Measurements from ENCODE around the gene SLC39A3. TPM values are rescaled to one million over a fixed set of nuclear protein-coding genes. Genes with fewer than 3 reads are reported as not detected.
A peak's percentile ranks its signal among the peaks of the same experiment; 100 is the strongest.

Gene SLC39A3
- total RNA-seq, 1 donor: 33.7 TPM

- no peaks in the 10 kb centered on the region for H3K27me3 ChIP-seq (ENCODE audit: insufficient read depth, low read length)
- H3K4me3 ChIP-seq (ENCODE audit: insufficient read depth, low read length): no peak overlapping the region
- DNase-seq (ENCODE audit: insufficient read length, low spot score, missing footprints): peak; percentile 90
- peaks cover 12% of the 10 kb centered on the region for H3K79me2 ChIP-seq (ENCODE audit: insufficient read depth, low read length)
- H3K27ac ChIP-seq (ENCODE audit: low read depth, low read length): no peak overlapping the region
- H3K4me2 ChIP-seq (ENCODE audit: insufficient read depth, low read length): no peak overlapping the region
- peaks cover 12% of the 10 kb centered on the region for H3K36me3 ChIP-seq (ENCODE audit: insufficient read depth, low read length)
- TF ChIP-seq, protein P1, sequence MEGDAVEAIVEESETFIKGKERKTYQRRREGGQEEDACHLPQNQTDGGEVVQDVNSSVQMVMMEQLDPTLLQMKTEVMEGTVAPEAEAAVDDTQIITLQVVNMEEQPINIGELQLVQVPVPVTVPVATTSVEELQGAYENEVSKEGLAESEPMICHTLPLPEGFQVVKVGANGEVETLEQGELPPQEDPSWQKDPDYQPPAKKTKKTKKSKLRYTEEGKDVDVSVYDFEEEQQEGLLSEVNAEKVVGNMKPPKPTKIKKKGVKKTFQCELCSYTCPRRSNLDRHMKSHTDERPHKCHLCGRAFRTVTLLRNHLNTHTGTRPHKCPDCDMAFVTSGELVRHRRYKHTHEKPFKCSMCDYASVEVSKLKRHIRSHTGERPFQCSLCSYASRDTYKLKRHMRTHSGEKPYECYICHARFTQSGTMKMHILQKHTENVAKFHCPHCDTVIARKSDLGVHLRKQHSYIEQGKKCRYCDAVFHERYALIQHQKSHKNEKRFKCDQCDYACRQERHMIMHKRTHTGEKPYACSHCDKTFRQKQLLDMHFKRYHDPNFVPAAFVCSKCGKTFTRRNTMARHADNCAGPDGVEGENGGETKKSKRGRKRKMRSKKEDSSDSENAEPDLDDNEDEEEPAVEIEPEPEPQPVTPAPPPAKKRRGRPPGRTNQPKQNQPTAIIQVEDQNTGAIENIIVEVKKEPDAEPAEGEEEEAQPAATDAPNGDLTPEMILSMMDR (IDR thresholded peaks at IDR 0.05; ENCODE audit: extremely low read depth, low read depth, low read length): no peak
- no peaks in the 10 kb centered on the region for H3K9me3 ChIP-seq (ENCODE audit: low read depth, low read length)
- no peak overlapping the region for H2AFZ ChIP-seq (ENCODE audit: low read length)
- H3K4me1 ChIP-seq (ENCODE audit: insufficient read depth, low read length): peaks cover 1% of the 10 kb centered on the region
- H4K20me1 ChIP-seq (ENCODE audit: insufficient read depth, low read length): peaks cover 2% of the 10 kb centered on the region
Measured at GRCh38 chr19:2733930-2734588, 5.8 kb downstream of the SLC39A3 start.

DNA sequence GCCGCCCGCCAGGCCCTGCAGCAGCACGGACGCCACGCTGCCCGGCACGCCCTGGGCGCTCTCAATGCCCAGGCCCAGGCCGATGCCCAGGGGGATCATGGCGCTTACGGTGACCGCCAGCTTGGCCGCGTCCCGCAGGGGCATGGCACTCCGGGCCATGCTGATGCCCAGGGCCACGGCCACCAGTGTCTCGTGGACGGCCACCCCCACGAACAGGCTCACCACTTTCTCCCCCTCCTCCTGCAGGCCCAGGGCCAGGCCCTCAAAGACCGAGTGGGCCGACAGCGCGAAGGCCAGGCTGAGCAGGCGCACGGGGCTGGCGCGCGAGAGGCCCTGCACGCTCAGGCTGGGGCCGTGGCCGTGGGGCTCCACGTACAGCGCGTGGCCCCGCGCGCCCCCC is 6.9 kb downstream of the SLC39A3 start:
- H4K20me1 ChIP-seq (ENCODE audit: insufficient read depth, low read length): peaks cover 2% of the 10 kb centered on the region
- no peak overlapping the region for H3K27ac ChIP-seq (ENCODE audit: low read depth, low read length)
- no peak overlapping the region for H3K4me3 ChIP-seq (ENCODE audit: insufficient read depth, low read length)
- H2AFZ ChIP-seq (ENCODE audit: low read length): no peak overlapping the region
- peaks cover 12% of the 10 kb centered on the region for H3K36me3 ChIP-seq (ENCODE audit: insufficient read depth, low read length)
- H3K27me3 ChIP-seq (ENCODE audit: insufficient read depth, low read length): no peaks in the 10 kb centered on the region
- no peak overlapping the region for H3K4me2 ChIP-seq (ENCODE audit: insufficient read depth, low read length)
- H3K79me2 ChIP-seq (ENCODE audit: insufficient read depth, low read length): peaks cover 7% of the 10 kb centered on the region
- peak; percentile 65 for DNase-seq (ENCODE audit: insufficient read length, low spot score, missing footprints)
- no peaks in the 10 kb centered on the region for H3K4me1 ChIP-seq (ENCODE audit: insufficient read depth, low read length)
- TF ChIP-seq, protein P1 (IDR thresholded peaks at IDR 0.05; ENCODE audit: extremely low read depth, low read depth, low read length): no peak
- H3K9me3 ChIP-seq (ENCODE audit: low read depth, low read length): no peaks in the 10 kb centered on the region

DNA sequence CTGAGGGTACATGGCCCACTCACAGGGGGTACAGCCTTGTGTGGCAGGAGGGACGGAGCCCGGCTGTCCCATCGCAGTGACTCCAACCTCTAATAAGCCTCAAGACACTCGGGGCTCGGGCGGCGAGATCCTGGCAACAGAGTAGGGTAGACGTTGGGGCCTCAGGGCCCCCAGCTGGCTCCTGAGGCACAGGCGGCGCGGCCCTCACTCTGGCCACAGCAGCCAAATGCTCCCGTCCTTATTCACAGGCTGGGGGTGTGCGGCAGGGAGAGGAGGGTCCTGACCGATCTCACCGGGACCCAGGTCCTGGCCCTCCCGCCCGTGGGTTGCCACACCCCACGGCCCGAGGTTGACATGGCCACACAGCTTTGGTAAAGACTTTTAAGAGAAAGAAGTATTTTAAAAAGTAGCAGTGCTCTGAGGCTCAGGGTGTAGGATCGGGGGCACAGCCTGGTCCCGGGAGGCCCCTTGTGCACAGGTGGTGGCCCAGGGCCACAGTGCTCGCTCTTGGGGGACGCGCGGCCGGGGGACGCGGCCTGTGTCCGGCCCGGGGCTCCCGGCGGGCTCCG is 7.6 kb downstream of the SLC39A3 start:
- H3K27ac ChIP-seq (ENCODE audit: low read depth, low read length): no peak overlapping the region

More for the DNA sequence above, 7.6 kb downstream of the SLC39A3 start:
- H3K36me3 ChIP-seq (ENCODE audit: insufficient read depth, low read length): peaks cover 12% of the 10 kb centered on the region
- H3K4me3 ChIP-seq (ENCODE audit: insufficient read depth, low read length): no peak overlapping the region
- H3K4me2 ChIP-seq (ENCODE audit: insufficient read depth, low read length): no peak overlapping the region
- DNase-seq (ENCODE audit: insufficient read length, low spot score, missing footprints): peak; percentile 80
- no peaks in the 10 kb centered on the region for H3K9me3 ChIP-seq (ENCODE audit: low read depth, low read length)
- peaks cover 3% of the 10 kb centered on the region for H3K27me3 ChIP-seq (ENCODE audit: insufficient read depth, low read length)
- H3K4me1 ChIP-seq (ENCODE audit: insufficient read depth, low read length): no peaks in the 10 kb centered on the region
- no peak overlapping the region for H2AFZ ChIP-seq (ENCODE audit: low read length)
- TF ChIP-seq, protein P1 (IDR thresholded peaks at IDR 0.05; ENCODE audit: extremely low read depth, low read depth, low read length): no peak
- peaks cover 7% of the 10 kb centered on the region for H3K79me2 ChIP-seq (ENCODE audit: insufficient read depth, low read length)
- peaks cover 2% of the 10 kb centered on the region for H4K20me1 ChIP-seq (ENCODE audit: insufficient read depth, low read length)

Data from osteoblast (primary cell).